ENCODE data around the gene JADE1. TPM values are rescaled to one million over a fixed set of nuclear protein-coding genes. Genes with fewer than 3 reads are reported as not detected.

JADE1 gene
- total and polyA plus RNA-seq, 9 of the 15 experiments (the other 6 are each of a cell fraction or from before 2014, with no cell fraction given) = 8.3 to 37.9 (median 24.4) TPM

GRCh38 chr4:128811571-128812441, 2.3 kb downstream of the JADE1 start (continued):
- TF ChIP-seq PRDM10 (IDR thresholded peaks at IDR 0.05; ENCODE audit: partially characterized antibody) (peak; percentile 71), E2F8 (IDR thresholded peaks at IDR 0.05; ENCODE audit: low read depth, partially characterized antibody) (no peak), SFPQ (IDR thresholded peaks at IDR 0.05; ENCODE audit: low read depth, low read length) (no peak), MTF1 (CRISPR knock-in tag; IDR thresholded peaks at IDR 0.05; ENCODE audit: borderline replicate concordance) (no peak), RFX7 (CRISPR knock-in tag; IDR thresholded peaks at IDR 0.05) (no peak), HMGXB4 (CRISPR knock-in tag; IDR thresholded peaks at IDR 0.05) (0 out of 2 replicates have a peak, but pooled peaks have one; percentile 71), GATAD2A (IDR thresholded peaks at IDR 0.05) (no peak), ZNF668 (CRISPR knock-in tag; IDR thresholded peaks at IDR 0.05) (no peak), ATF6 (CRISPR knock-in tag; IDR thresholded peaks at IDR 0.05) (0 out of 2 replicates have a peak, but pooled peaks have one; percentile 13), ELF2 (CRISPR knock-in tag; IDR thresholded peaks at IDR 0.05) (no peak)

Measured in K562 (cell line).